Suprapubic skin (tissue), 4 donors: Measurements from ENCODE around the gene SMAD4.

Source experiments
- EP300 ChIP-seq: sonication (generic); formaldehyde crosslinking; IDR thresholded peaks from one replicate; pipeline ENCODE4 v1.6.1; 2017; ENCODE audit warnings: antibody characterized with exemption
- POLR2A ChIP-seq, 2 donors: fragments of 450-650 bp; IDR thresholded peaks; one replicate each; pipeline ENCODE4 v1.6.1; 2017; ENCODE audit warnings: antibody characterized with exemption in 2 of 2, mild to moderate bottlenecking in 2 of 2, moderate library complexity in 2 of 2
- POLR2AphosphoS5 ChIP-seq, 3 donors: sonication (generic); formaldehyde crosslinking; IDR thresholded peaks; one replicate each; pipeline ENCODE4 v1.6.1; 2017; ENCODE audit warnings: antibody characterized with exemption in 3 of 3
- TF ChIP-seq, protein P1 (sequence below), 2 donors: fragments of 200-600 bp in 1 of 2; fragments of 450-650 bp in 1 of 2; sonication (generic) in 1 of 2; IDR thresholded peaks; one replicate each; pipeline ENCODE4 v1.5.1; 2016 to 2019; ENCODE audit warnings: antibody characterized with exemption in 2 of 2, mild to moderate bottlenecking in 1 of 2, moderate library complexity in 1 of 2

DNA sequence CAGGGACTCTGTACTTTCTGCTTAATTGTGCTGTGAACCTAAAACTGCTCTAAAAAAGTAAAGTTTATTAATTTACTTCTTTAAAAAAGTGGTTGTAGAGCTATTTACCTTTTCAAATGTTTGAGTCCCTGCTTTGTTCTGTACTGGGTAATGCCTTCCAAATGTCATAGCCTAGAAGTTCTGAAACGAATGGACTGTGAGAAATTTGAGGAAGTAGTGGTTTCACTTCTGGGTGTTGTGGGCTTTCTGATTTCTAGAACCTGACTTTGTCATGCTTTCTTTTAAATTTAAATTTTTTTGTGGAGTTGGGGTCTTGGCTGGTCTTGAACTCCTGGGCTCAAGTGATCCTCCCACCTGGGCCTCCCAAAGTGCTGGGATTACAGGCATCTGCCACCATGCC, 44.6 kb downstream of the SMAD4 start:
- TF ChIP-seq POLR2A (IDR thresholded peaks at IDR 0.05) (no peak), EP300 (no peak), POLR2AphosphoS5 (IDR thresholded peaks at IDR 0.05) (no peak)
- TF ChIP-seq, protein P1, sequence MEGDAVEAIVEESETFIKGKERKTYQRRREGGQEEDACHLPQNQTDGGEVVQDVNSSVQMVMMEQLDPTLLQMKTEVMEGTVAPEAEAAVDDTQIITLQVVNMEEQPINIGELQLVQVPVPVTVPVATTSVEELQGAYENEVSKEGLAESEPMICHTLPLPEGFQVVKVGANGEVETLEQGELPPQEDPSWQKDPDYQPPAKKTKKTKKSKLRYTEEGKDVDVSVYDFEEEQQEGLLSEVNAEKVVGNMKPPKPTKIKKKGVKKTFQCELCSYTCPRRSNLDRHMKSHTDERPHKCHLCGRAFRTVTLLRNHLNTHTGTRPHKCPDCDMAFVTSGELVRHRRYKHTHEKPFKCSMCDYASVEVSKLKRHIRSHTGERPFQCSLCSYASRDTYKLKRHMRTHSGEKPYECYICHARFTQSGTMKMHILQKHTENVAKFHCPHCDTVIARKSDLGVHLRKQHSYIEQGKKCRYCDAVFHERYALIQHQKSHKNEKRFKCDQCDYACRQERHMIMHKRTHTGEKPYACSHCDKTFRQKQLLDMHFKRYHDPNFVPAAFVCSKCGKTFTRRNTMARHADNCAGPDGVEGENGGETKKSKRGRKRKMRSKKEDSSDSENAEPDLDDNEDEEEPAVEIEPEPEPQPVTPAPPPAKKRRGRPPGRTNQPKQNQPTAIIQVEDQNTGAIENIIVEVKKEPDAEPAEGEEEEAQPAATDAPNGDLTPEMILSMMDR (IDR thresholded peaks at IDR 0.05): no peak
